IPS-NIHi11 (cell line): Measurements from ENCODE around the gene SUN3.
A peak's percentile ranks its signal among the peaks of the same experiment; 100 is the strongest.

Experiments
- DNase-seq: peaks from one replicate; pipeline ENCODE4 v3.0.0; 2012; ENCODE audit warnings: mixed read lengths, low spot score

SUN3 gene, protein sequence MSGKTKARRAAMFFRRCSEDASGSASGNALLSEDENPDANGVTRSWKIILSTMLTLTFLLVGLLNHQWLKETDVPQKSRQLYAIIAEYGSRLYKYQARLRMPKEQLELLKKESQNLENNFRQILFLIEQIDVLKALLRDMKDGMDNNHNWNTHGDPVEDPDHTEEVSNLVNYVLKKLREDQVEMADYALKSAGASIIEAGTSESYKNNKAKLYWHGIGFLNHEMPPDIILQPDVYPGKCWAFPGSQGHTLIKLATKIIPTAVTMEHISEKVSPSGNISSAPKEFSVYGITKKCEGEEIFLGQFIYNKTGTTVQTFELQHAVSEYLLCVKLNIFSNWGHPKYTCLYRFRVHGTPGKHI

DNA sequence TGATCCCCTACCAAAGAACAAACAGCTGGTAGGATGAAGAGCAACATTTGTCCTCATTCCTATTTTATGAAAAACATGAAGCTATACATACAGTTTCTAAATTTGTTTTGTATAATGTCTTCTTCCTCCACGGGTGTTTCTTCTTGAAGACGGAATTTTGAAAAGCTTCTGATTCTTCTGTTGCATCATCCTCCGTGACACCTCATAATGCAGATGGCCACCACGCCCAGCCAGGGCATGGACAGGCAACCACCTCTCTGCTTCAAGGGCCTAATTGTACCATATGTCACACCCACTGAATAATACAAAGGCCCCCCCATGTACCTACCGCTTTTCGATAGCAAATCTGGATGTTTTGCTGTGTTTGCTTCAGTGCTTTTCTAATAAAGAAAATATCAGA is at the start of gene SUN3:
Gene SUN3 (minus strand): TSS at position 170 of the 400 bp plus-strand sequence. CDS start 169 bp downstream, at position 1.
- DNase-seq, result no peak

DNA sequence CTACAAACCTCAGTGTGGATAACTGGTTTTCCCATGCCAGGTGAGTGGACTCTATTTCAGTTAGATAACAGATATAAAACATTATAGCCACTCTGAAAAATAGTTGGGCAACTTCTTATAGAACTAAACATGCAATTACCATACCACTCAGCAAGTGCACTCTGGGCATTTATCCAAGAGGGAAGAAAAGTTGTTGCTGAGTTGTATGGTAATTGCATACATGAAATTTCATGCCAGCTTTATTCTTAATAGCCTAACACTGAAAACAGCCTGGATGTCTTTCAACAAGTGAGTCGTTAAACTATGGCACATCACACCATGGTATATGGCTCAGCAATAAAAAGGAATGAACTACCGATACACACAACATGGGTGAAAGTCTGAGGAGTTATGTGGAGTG is 49.6 kb upstream of the SUN3 start:
- DNase-seq, result no peak

DNA sequence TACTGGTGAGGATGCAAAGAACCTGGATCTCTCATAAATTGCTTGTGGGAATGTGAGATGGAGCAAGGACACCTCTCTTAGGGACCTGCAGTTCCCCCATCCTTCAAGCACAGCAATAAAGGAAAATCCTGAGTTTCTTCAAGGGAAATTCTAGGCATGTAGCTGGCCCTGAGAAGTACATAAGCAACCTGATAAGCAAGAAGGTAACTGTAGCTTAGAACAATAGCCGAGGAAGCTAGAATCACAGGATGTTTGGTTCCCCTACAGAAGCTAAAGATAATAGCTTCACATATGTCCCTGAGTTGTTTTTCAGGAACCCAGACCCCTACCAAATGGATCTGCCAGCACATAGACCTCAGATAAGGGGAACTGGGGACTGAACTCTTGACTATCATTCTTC is 48.5 kb upstream of the SUN3 start:
- no peak for DNase-seq

DNA sequence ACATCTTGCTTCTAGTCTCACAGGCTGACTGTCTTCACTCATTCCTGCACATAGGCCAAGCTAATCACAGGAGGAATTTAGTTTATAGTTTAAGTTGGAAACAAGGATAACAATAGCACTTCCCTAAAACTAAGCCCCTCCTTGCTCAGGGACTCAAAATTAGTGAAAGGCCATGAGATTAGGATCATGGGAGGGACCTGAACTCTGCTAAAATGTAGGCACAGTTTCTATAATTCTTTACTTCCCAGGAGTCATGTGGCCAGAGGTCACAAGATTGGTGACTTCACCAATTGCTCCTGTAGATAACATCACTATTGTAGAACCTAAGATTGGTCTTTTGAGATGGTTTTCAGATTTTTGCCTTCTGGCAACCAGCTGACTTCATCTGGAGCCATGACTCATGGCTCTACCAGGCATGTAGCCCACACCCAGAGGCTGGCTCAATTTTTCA is 45.3 kb upstream of the SUN3 start:
- no peak for DNase-seq

DNA sequence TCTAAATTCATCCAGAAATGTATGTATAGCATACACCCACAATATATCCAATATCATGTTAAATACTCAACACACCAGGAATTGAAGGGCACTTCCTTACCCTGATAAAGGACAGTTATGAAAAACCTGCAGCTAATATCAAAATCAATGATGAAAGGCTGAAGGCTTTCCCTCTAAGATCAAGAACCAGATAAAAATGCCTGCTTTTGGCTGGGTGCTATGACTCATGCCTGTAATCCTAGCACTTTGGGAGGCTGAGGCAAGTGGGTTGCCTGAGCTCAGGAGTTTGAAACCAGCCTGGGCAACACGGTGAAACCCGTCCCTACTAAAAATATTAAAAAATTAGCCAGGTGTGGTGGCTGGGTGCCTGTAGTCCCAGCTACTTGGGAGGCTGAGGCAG is 38.6 kb upstream of the SUN3 start:
- no peak for DNase-seq

DNA sequence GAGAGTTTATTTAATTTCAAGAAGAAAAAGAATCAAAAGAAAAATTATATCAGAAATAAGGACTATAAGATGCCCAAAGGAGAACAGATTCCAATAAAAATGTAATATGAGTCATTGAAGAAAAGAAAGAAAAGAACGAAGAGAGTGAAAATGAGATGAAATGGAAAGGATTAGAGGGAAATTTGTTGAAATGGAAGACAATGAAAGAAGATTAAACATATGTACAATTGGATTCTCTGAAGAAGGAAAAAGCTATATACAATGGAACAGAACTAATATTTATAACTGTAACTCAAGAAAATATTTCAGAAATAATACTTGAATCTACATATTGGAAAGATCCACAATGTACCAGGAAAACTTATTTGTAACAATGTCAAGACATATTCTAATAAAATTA is 35.1 kb upstream of the SUN3 start:
- DNase-seq, result no peak

DNA sequence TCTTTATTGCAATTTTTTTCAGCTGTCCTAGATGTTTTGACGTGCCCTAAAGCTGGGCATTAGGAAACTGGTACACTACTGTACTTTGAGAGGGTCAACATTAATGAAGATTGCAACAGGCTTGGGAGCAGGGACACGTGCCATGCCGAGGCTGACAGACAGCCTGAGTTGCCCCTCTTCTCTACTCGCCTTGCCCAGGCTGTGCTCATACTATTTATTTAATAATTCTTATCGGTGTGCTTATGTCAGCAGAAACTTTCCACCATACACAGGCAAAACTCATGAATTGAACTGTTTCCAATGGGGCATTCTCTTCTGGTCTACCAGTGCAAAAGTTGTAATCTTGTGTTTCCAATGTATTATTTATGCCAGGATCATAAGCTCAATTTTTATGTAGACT is 30.8 kb upstream of the SUN3 start:
- DNase-seq, result no peak

DNA sequence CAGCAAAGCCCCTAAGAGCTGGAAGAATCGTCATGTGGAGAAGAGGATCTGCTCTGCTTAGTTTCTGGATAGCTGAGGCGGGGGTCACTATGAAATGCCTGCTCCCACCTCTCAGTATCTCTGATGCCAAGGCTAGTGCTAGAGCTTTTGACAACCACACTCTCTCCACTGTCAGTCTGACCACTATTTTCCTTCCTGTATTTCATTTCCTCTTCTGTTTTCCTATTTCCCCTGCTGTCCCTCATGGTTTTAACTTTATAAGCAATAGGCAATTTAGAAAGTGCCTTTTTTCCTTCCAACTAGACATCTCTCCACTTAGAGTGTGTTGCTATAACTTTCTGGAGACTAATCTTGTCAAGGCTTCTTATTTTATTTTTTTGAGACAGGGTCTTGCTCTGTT is 30.1 kb upstream of the SUN3 start:
- no peak for DNase-seq

DNA sequence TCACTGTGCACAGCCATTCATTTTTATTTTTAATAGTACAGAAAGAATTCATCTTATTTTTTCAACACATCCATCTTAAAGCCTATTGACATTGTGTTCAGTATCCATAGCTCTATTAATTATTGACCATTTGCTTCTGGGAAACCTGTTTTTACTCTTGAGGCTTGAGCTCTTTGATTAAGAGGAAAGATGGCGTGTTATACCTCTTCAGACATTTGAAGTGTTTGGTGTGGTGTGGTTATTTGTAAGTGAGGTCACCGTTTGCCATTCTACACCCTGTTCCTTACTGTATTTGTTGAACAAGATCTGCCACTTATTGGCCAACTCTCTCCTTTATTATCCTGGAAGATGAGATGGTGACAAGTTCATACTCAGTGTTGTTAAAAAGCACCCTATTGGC is 24.8 kb upstream of the SUN3 start:
- no peak for DNase-seq

DNA sequence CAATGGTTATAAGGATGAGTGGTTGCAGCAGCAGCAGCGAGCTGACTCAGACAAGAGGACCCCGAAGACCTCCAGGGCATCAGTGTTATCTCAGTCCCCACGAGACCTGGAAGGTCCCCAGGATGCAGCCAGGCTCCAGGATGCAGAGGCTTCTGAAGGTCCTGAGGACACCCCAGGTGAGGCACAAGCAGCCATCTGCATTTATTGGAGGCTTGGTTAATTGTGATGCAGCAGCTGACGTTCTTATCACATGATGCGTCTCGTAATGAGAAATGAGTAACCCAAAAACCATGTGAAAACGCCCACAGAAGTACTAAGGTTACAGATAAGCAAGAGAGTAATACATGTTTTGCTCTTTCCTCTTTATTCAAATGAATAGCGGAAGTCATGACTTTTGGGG is 23.8 kb upstream of the SUN3 start:
- DNase-seq, result no peak

DNA sequence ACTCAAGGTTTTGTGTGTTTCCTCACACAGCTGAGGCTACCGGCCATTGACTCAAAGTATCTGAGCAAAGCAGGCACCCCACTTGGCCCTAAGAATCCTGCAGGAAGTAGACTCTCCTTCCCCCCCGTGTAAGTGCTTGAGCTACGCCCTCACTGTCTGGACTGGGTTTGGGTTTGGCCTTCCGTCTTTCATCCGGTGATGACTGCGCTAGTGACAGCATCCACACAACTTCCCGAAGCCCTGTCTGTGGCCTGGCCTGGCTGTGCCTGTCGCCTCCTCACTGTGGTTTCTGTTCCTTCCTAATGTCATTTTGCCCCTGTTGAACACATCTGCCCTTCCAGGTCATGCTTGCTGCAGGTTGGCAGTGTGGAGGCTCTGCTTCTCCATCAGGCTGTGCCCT is 20.9 kb upstream of the SUN3 start:
- no peak for DNase-seq

DNA sequence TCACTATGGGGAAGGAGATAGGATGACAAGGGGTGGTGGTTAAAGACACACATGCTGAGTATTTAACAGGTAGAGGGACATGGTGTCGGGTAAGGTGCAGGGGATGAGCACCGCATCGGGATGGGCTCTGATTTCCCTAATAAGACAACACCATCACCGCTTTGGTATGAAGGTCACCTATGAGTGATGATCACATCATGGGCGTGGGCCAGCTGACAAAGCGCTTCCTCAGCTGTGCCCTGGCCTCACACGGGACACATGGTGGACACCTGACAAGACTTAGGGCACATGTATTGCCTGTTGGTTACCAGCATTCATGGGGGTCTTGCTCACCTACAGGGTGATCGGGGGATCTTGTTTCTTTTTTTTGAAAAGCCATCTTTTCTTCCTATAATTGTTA is 19.2 kb upstream of the SUN3 start:
- DNase-seq, result no peak

DNA sequence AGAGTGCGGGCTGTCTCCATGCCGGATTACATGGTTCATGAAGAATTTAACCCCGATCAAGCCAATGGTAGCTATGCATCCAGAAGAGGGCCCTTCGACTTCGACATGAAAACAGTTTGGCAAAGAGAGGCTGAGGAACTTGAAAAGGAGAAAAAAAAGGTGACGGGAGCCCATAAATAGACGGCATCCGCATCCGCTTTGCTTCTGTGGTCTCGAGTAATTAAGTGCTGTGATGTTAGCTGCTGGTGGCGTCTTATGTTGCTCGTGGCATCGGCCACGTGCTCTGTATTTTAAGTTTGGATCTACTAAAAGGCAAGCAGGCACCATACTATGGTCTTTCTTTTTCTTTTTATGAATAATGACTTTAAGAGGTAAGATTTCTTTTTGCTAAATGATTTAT is 17.6 kb upstream of the SUN3 start:
- no peak for DNase-seq

DNA sequence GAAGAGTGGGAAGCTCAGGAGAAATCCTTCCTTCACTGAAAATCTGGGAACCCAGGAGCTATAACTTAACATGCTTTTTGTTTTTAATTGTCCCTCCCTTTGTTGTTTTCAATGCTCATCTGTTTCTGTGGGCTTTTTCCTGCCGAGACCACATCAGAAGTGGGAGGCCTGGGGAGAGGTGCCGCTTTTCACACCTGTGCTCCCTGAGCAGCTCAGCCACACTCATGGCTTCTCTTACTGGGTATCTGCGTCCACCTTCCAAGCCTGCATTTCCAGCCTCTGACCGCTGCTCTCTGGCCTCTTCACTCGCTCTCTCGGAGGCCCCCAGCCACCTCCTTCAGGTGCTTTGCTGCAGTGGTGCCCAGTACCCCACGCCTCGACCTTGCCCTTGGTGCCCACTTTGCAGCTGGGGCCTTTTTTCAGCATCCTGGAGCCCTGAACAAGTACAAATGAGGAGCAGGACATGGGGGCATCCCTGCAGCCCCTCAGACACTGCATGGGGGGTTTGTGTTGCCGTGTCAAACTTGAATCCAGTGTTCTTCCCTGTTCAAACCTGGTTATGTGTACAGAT is 16.4 kb upstream of the SUN3 start:
- DNase-seq, result no peak

DNA sequence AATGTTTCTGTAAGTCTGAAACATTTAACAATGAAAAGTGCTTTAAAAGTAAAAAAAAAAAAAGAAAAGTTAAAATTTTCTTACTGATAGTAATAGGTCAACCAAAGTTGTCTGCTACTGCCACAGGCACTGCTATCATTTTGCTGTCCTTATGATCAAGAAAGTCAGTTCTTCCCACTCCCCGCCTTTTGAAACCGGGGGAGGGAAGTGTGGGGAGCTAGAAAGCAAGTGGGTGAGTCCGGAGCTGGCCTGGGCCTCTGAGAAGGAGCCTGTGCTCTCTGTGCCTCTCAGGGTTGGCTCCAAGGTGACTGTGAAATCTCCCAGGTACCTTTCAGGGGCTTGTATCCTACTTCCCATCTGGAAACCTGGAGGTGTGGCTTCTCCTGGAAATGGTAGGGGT is 13.7 kb upstream of the SUN3 start:
- no peak for DNase-seq

DNA sequence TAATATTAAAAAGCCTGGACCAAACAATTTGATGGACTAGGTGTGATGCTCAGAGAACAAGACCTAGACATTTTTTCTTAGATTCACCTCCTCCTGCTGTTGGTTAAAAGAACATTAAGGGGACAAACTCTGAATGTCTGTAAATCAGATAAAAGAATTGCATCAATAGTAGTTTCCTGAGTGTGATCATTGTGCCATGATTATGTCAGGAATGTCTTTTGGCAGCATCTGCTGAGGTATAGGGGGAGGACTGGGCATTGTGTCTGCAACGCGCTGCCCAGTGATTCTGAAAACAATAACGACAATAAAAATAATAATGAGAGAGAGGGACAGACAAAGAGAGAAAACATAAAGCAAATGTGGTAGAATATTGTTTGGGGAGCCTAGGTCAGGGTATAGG is 13.3 kb upstream of the SUN3 start:
- no peak for DNase-seq

DNA sequence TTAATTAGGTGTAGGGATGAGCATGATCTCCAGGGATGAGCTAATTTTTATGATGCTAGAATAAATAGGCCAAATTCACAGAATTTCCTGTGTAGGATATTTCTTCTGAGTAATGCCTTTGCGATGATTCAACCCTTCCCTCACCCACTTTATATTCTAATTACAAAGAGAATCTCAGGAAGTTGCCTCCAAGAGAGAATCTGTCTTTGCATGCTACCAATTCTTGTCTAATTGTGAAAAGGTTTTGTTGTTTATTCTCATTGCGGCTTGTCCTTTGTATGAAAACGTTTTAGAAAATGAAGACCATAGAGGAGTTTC is 12.7 kb upstream of the SUN3 start:
- DNase-seq, result no peak

DNA sequence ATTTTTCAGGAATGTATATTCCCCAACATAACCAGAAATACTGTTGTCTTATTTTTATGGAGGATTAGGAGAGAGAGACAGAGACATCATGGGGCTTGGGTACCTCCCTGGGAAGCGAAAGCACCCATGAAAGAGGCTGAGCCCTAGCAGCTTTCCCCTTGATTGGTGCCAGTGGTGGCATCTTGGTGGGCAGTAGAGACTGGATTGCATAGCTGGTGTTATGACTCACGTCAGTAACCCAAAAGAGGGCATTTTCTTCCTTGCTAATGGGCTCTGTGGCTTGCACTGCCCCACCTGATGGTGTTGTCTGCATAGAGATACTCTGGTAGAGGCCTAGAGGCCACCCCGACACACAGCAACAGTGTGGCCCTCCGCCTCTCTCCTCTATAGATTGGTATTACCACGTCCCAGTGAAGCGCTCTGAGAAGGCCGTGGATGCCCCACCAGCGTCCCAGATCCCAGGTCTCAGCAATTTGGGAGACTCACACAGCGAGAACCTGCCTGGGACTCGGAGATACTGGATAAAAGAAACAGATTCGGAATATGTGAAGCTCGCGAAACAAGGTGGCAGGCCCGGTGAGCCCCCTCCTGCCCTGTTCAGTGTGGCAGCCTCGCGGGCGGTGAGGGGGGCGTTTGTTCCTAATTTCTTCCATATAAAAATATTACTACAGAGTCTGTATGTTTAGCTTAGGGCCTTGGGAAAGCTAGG is 12.2 kb upstream of the SUN3 start:
- DNase-seq, result no peak

DNA sequence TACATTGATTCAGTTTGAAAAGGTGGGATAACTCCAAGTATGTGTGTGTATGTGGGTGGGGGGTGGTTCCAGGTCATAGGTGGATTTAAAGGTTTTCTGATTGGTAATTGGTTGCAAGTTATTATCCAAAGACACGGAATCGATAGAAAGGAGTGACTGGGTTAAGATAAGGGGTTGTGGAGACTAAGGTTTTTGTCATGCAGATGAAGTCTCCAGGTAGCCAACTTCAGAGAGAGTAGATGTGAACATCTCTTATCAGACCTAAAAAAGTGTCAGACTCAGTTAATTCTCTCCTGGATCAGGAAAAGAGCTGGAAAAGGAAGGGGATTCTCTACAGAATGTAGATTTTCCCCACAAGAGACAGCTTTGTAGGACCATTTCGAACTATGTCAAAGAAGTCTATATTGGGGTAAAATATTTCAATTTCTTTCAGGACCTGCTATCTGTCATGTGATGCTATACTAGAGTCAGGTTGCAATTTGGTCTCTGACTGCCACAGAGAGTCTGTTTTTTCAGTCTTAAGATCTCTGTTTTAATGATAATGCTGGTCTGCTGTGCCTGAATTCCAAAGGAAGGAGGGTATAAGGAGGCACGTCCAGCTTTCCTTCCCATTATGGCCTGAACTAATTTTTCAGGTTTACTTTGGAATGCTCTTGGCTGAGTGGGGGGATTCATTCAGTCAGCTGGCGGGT is 10.1 kb upstream of the SUN3 start:
- DNase-seq, result no peak

DNA sequence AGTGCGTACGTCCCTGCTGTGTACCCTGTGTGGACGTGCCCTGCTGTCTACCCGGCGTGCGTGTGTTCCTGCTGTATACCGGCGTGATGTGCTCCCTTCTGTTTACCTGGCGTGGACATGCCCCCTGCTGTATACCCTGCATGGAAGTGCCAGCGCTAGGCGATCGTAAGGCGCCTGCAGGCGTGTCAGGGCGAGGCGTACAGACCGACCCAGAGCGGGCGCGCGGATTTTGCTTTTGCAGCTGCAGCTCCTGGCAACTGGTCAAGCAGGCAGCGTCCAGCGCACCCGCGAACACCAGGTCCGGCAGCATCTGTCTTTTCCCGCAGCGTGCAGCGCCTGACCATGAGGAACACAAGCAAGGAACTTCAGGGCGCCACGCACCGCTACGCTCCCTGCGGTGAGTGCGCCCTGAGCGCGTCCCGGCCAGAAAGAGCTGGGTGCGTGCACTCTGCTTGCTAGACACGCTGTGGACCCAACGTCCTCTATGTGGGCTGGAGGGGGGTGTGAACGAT is 7.1 kb upstream of the SUN3 start:
- DNase-seq, result no peak

DNA sequence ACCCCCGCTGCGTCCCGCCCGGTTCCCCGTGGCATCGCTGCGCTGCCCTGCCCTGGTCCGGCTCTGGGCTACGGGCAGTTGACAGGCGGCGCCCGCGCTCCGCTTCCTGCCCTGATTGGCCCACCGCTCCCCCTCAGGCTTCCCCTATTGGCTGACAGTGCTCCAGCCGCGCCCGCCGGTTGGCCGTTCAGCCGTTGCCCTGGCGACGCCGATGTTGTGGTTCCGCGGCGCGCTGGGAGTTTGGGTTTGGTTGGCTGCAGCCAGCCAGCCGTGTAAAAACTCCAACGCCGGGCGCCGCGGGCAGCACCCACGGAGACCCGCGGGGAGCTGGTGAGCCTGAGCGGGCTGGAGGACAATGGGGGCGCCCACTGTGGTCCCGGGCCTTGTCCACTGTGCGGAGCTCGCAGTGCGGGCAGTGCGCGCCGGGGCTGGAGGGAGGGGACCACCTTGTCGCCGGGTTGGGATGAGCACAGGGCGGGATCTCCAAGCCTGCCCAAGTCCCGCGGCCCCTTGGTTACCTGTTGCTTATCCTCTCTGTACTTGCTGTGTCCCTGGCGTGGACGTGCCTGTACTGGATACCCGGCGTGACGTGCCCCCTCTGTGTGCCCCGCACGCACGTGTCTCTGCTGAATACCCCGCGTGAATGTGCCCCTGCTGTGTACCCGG is 6.5 kb upstream of the SUN3 start, which contains the start of gene C7orf57:
Gene C7orf57 (plus strand): TSS at position 243 of the 666 bp plus-strand sequence. CDS start 766 bp downstream, outside the sequence.
- DNase-seq, result peak; percentile 98

DNA sequence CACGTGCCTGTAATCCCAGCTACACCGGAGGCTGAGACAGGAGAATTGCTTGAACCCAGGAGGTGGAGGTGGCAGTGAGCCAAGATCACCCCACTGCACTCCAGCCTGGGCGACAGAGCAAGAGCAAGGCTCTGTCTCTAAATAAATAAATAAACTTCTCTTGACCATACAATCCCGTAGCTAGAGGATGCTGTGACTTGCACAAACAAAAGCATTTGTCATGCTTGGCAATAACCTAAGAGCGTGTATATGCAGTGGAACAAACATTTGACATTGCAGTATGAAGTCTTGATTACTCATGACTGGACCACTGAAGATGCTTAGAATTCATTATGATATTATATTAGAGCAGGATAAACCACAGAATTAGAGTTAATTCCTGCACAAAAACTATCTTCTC is 5.0 kb upstream of the SUN3 start:
- no peak for DNase-seq
